Stimulated activated naive CD8-positive, alpha-beta T cell treated with anti-CD3 and anti-CD28 coated beads, Interleukin-15, amount 100 ng/mL, for 72 hours (primary cell): ENCODE results near the gene OR2A5.
"Not testable (repeated sequence)": the region's sequence is repeated elsewhere in the genome, so short reads cannot be mapped to it uniquely, and the experiment has no call there.

Source experiments
- ATAC-seq: fragments of 150-1000 bp; cut with Tn5 transposase; 2 replicates; pipeline ENCODE4 v1.10.0; 2021; ENCODE audit warnings: mild to moderate bottlenecking, moderate library complexity
- DNase-seq, 2 donors: peaks; one replicate each; pipeline ENCODE4 v3.0.0; 2021 to 2022
- H3K27ac Mint-ChIP-seq, 2 donors: one replicate each; pipeline ENCODE4 v1.8.0; 2022; ENCODE audit warnings: mild to moderate bottlenecking in 2 of 2, mixed read lengths in 2 of 2, moderate library complexity in 2 of 2
- H3K27me3 Mint-ChIP-seq: one replicate; pipeline ENCODE4 v1.8.0; 2022; ENCODE audit warnings: mixed read lengths
- H3K4me1 Mint-ChIP-seq: one replicate; pipeline ENCODE4 v1.8.0; 2022; ENCODE audit warnings: mild to moderate bottlenecking, mixed read lengths
- H3K4me3 Mint-ChIP-seq, 2 donors: one replicate each; pipeline ENCODE4 v1.8.0; 2022; ENCODE audit warnings: mild to moderate bottlenecking in 2 of 2, mixed read lengths in 2 of 2, moderate library complexity in 1 of 2
- H3K9me3 Mint-ChIP-seq, 2 donors: one replicate each; pipeline ENCODE4 v1.8.0; 2022; ENCODE audit warnings: mixed read lengths in 2 of 2

OR2A5 gene, protein sequence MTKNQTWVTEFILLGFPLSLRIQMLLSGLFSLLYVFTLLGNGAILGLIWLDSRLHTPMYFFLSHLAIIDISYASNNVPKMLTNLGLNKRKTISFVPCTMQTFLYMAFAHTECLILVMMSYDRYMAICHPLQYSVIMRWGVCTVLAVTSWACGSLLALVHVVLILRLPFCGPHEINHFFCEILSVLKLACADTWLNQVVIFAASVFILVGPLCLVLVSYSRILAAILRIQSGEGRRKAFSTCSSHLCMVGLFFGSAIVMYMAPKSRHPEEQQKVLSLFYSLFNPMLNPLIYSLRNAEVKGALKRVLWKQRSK

DNA sequence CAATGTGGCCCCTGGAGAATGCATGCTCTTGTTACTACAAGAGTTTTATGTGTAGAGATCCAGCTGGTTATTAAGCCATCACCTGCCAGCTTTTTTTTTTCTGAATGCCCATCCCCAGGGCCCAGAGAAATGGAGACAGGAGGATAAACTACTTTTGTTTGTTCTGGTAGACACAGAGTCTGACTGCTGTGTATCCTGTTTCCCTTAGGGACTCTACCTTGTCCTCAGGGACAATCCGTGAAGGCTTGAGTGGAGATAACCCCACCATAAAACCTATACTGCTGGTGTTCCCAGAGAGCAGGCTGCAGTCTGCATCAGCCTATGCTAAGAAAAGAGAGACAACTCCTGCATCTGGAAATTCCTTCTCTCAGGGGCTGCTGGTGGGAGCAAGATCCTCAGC, at the start of gene OR2A5:
Gene OR2A5 (plus strand): TSS at position 301 of the 400 bp plus-strand sequence. CDS start 1,454 bp downstream, outside the sequence.
- ATAC-seq, result no peak
- no peak within 1 kb of the TSS for H3K4me3 Mint-ChIP-seq
- no peak for DNase-seq
- no peaks in the 10 kb centered on the region for H3K4me1 Mint-ChIP-seq
- H3K27ac Mint-ChIP-seq, result no peak within 1 kb of the TSS
- H3K27me3 Mint-ChIP-seq, result peaks cover 22% of the 10 kb centered on the region
- H3K9me3 Mint-ChIP-seq, result no peaks in the 10 kb centered on the region

- Mint-ChIP-seq H3K27ac (no peak within 1 kb of the TSS), H3K27me3 (peaks cover 21% of the 10 kb centered on the region), H3K9me3 (peaks cover 0 to 7% of the 10 kb centered on the region in 2 donors), H3K4me1 (no peaks in the 10 kb centered on the region), H3K4me3 (no peak within 1 kb of the TSS)
- DNase-seq, result no peak
- ATAC-seq, result no peak
Measured at GRCh38 chr7:144000020-144000419, 48.7 kb upstream of the OR2A5 start, which contains the start of gene OR6B1. Gene OR6B1, plus strand, starts transcription at chr7:144000320. Its CDS starts 3,677 bp downstream, at chr7:144003997.

- H3K4me1 Mint-ChIP-seq, result no peaks in the 10 kb centered on the region
- H3K9me3 Mint-ChIP-seq, result peaks cover 0 to 7% of the 10 kb centered on the region in 2 donors
- H3K27ac Mint-ChIP-seq, result no peak overlapping the region
- H3K27me3 Mint-ChIP-seq, result peaks cover 21% of the 10 kb centered on the region
- ATAC-seq, result no peak
- no peak overlapping the region for H3K4me3 Mint-ChIP-seq
- no peak for DNase-seq
Measured at GRCh38 chr7:144001543-144001942, 47.2 kb upstream of the OR2A5 start.

DNA sequence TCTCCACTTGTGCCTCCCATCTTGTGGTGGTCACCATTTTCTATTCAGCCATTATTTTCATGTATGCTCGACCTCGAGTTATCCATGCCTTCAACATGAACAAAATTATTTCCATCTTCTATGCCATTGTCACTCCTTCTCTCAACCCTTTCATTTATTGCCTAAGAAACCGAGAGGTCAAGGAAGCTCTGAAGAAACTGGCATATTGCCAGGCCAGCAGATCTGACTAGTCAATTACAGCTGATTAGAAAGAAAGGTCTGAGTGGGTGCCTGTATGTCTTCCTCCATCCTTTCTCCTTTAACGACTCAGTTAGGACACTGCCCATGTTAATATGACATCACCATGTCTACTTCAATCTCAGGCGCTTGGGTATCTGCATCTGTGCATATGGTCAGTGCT, 44.0 kb upstream of the OR2A5 start:
- Mint-ChIP-seq H3K27ac (no peak overlapping the region), H3K4me3 (no peak overlapping the region), H3K9me3 (peaks cover 14 to 22% of the 10 kb centered on the region in 2 donors), H3K27me3 (peaks cover 21% of the 10 kb centered on the region), H3K4me1 (no peaks in the 10 kb centered on the region)
- DNase-seq, result no peak
- no peak for ATAC-seq

- no peak for DNase-seq
- H3K9me3 Mint-ChIP-seq, result peaks cover 14 to 29% of the 10 kb centered on the region in 2 donors
- ATAC-seq, result no peak
- H3K4me3 Mint-ChIP-seq, result no peak overlapping the region
- H3K4me1 Mint-ChIP-seq, result no peaks in the 10 kb centered on the region
- peaks cover 21% of the 10 kb centered on the region for H3K27me3 Mint-ChIP-seq
- no peak overlapping the region for H3K27ac Mint-ChIP-seq
Measured at GRCh38 chr7:144006029-144006691, 42.6 kb upstream of the OR2A5 start.

- no peak for DNase-seq
- peaks cover 21% of the 10 kb centered on the region for H3K27me3 Mint-ChIP-seq
- no peak for ATAC-seq
- no peak overlapping the region for H3K4me3 Mint-ChIP-seq
- peaks cover 14 to 34% of the 10 kb centered on the region in 2 donors for H3K9me3 Mint-ChIP-seq
- no peaks in the 10 kb centered on the region for H3K4me1 Mint-ChIP-seq
- no peak overlapping the region for H3K27ac Mint-ChIP-seq
Measured at GRCh38 chr7:144006692-144007042, 42.1 kb upstream of the OR2A5 start.

DNA sequence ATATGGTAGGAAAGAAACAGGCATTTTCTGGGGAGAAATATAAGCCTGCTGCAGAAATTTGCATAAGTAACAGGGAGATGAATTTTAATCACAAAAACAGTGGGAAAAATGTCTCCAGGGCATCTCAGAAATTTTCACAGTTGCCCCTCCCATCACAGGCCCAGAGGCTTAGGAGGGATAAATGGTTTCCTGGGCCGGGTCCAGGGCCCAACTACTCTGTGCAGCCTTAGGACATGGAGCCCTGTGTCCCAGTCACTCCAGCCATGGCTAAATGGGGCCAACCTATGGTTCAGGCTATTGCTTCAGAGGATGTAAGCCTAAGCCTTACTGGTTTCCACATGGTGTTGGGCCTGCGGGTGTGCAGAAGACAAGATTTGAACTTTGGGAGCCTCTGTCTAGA, 39.4 kb upstream of the OR2A5 start:
- peaks cover 5% of the 10 kb centered on the region for H3K27me3 Mint-ChIP-seq

DNA sequence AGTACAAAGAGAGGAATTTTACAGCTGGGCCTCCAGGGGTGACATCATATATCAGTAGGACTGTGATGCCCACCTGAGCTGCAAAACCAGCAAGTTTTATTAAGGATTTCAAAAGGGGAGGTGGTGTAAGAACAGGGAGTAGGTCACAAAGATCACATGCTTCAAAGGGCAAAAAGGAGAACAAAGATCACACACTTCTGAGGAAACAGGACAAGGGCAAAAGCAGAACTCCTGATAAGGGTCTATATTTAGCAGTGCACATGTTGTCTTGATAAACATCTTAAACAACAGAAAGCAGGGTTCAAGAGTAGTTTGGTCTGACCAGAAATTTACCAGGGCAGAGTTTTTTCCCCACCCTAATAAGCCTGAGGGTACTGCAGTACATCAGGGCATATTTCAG, 38.7 kb upstream of the OR2A5 start:
- ATAC-seq, H3K27me3 Mint-ChIP-seq: not testable (repeated sequence)

More for the DNA sequence above, 39.4 kb upstream of the OR2A5 start:
- Mint-ChIP-seq H3K27ac (no peak overlapping the region), H3K9me3 (peaks cover 14 to 34% of the 10 kb centered on the region in 2 donors), H3K4me3 (no peak overlapping the region), H3K4me1 (no peaks in the 10 kb centered on the region)
- DNase-seq (no peak), ATAC-seq (no peak)

GRCh38 chr7:144010821-144011220, 37.9 kb upstream of the OR2A5 start:
- H3K4me3 Mint-ChIP-seq, H3K27me3 Mint-ChIP-seq, H3K27ac Mint-ChIP-seq, ATAC-seq, DNase-seq, H3K4me1 Mint-ChIP-seq: not testable (repeated sequence)
- peaks cover 14 to 29% of the 10 kb centered on the region in 2 donors for H3K9me3 Mint-ChIP-seq

More for the DNA sequence above, 38.7 kb upstream of the OR2A5 start:
- H3K27ac Mint-ChIP-seq, DNase-seq, H3K4me3 Mint-ChIP-seq, H3K4me1 Mint-ChIP-seq: not testable (repeated sequence)
- peaks cover 14 to 29% of the 10 kb centered on the region in 2 donors for H3K9me3 Mint-ChIP-seq

DNA sequence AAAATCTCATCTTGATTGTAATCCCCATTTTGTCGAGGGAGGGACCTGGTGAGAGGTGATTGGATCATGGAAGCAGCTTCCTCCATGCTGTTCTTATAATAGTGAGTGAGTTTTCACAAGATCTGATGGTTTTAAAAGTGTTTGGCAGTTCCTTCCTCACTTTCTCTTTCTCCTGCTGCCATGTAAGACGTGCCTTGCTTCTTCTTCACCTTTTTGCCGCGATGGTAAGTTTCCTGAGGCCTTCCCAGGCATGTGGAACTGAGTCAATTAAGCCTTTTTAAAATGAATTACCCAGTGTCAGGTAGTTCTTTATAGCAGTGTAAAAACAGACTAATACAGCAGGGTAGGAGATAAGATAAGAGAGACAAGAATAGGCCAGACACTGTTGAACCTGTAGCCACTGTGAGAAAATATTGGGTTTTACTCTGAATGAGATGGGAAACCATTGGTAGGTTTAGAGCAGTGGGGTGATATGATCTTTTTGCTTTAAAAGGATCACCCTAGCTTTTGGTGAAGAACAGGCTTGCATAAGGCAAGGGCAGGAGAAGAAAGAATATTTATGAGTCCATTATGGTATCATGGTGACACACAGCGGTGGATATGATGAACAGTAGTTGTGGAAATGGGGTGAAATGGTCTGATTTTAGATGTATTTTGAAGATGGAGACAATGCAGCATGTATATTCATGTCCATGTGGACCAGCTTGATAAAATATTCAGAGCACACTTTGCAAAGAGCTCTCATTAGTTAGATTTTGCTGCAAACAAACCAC, 37.1 kb upstream of the OR2A5 start:
- peaks cover 14 to 29% of the 10 kb centered on the region in 2 donors for H3K9me3 Mint-ChIP-seq
- H3K4me3 Mint-ChIP-seq, result no peak overlapping the region
- DNase-seq (no peak), ATAC-seq (no peak)
- no peak overlapping the region for H3K27ac Mint-ChIP-seq
- H3K4me1 Mint-ChIP-seq, result no peaks in the 10 kb centered on the region
- H3K27me3 Mint-ChIP-seq, result no peaks in the 10 kb centered on the region

GRCh38 chr7:144018065-144018464, 30.7 kb upstream of the OR2A5 start:
- no peak overlapping the region for H3K27ac Mint-ChIP-seq
- H3K27me3 Mint-ChIP-seq, result no peaks in the 10 kb centered on the region
- DNase-seq (no peak), ATAC-seq (no peak)
- no peaks in the 10 kb centered on the region for H3K9me3 Mint-ChIP-seq
- H3K4me3 Mint-ChIP-seq, result no peak overlapping the region
- H3K4me1 Mint-ChIP-seq, result no peaks in the 10 kb centered on the region

- no peaks in the 10 kb centered on the region for H3K9me3 Mint-ChIP-seq
- no peak for DNase-seq
- no peak overlapping the region for H3K27ac Mint-ChIP-seq
- no peaks in the 10 kb centered on the region for H3K4me1 Mint-ChIP-seq
- no peak for ATAC-seq
- H3K4me3 Mint-ChIP-seq, result no peak overlapping the region
- H3K27me3 Mint-ChIP-seq, result no peaks in the 10 kb centered on the region
Measured at GRCh38 chr7:144019457-144019856, 29.3 kb upstream of the OR2A5 start.

DNA sequence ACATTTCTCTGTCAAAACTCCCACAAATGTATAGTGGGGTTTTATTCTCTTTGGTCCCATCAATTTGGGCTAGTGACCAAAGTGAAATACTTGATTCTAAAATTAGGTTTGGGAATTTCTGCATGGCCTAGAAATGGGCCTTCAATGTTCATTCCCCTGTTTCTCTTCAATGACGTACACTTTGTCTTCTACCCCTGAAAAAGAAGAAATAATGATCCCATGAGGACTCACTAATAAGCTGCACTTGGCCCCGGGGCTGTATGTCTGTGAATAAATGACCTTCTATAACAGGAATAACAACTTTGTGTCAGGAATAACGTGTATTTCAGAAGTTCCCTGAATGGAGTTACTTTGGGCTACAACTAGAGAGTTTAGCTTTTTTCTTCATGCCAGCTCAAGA, 28.4 kb upstream of the OR2A5 start:
- no peaks in the 10 kb centered on the region for H3K27me3 Mint-ChIP-seq
- H3K4me3 Mint-ChIP-seq, result no peak overlapping the region
- no peak overlapping the region for H3K27ac Mint-ChIP-seq
- ATAC-seq, result no peak
- H3K4me1 Mint-ChIP-seq, result no peaks in the 10 kb centered on the region
- H3K9me3 Mint-ChIP-seq, result no peaks in the 10 kb centered on the region
- DNase-seq, result no peak

DNA sequence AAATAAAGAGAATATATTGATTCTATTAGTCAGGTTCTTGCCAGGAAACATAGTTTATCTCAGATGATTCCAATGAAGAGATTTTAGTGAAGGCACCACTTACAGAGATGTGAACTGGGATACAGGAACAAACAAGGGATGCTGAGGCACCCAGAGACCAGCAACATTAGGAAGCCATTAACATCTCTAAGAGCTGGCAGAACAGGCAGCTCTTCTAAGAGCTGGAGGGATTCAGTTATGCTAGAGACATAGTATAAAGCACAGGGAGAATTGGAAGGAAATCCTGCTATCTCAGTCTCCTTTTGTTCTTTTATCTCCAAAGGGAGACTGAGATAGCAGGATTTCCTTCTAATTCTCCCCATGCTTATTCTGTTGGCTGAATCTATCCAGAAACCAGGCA, 26.6 kb upstream of the OR2A5 start:
- no peak for ATAC-seq
- no peak overlapping the region for H3K27ac Mint-ChIP-seq
- no peak for DNase-seq
- no peaks in the 10 kb centered on the region for H3K27me3 Mint-ChIP-seq
- no peaks in the 10 kb centered on the region for H3K9me3 Mint-ChIP-seq
- H3K4me1 Mint-ChIP-seq, result peaks cover under 1% of the 10 kb centered on the region
- no peak overlapping the region for H3K4me3 Mint-ChIP-seq

GRCh38 chr7:144023171-144023827, 25.4 kb upstream of the OR2A5 start:
- DNase-seq (no peak), ATAC-seq (no peak)
- Mint-ChIP-seq H3K27ac (no peak overlapping the region), H3K4me1 (peaks cover 9% of the 10 kb centered on the region), H3K4me3 (no peak overlapping the region), H3K9me3 (no peaks in the 10 kb centered on the region), H3K27me3 (no peaks in the 10 kb centered on the region)
